ENCODE results near the gene HIPK3.

DNA sequence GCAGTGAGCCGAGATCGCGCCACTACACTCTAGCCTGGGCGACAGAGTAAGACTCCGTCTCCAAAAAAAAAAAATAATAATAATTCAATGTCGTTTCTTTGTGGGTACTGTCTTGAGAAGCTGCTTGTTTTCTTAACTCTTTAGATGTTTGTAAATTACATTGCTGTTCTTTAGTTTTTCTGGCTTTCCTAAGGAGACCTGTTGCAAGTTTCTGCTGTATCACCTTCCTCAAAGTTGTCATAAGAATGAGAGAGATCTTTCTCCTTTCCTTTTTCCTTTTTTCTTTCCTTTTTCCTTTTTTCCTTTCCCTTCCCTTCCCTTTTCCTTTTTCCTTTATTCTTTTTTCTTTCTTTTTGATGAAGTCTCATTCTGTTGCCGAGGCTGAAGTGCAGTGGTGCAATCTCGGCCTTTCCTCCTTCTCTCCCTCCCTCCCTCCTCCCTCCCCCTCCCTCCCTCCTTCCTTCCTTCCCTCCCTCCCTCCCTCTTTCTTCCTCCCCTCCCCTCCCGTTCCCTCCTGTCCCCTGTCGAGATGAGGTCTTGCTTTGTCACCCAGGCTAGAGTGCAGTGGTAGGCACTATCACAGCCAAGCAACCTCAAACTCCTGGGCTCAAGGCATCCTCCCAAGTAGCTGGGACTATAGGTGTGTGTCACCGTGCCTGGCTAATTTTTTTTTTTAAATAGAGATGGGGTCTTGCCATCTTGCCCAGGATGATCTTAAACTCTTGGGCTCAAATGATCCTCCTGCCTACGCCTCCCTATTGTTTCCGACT lies 15.3 kb downstream of the HIPK3 start:
- TF ChIP-seq POLR2A (IDR thresholded peaks at IDR 0.05; ENCODE audit: low read length) (no peak), GATA1 (IDR thresholded peaks at IDR 0.05; ENCODE audit: low read depth, low read length) (no peak)
